ENCODE data around the gene ZNF565. TPM values are rescaled to one million over a fixed set of nuclear protein-coding genes. Genes with fewer than 3 reads are reported as not detected.

Gene ZNF565
- total and polyA plus RNA-seq, 2 of the 13 experiments (the other 11 are each of a cell fraction or from before 2014, with no cell fraction given): 1.8 to 5.2 TPM

- TF ChIP-seq HIC2 (CRISPR knock-in tag; IDR thresholded peaks at IDR 0.05; ENCODE audit: low read depth) (no peak), FOXJ3 (CRISPR knock-in tag; IDR thresholded peaks at IDR 0.05; ENCODE audit: borderline replicate concordance) (no peak), ZNF331 (CRISPR knock-in tag; IDR thresholded peaks at IDR 0.05) (no peak), ZEB1 (IDR thresholded peaks at IDR 0.05; ENCODE audit: insufficient replicate concordance, low read depth) (no peak), TSC22D2 (CRISPR knock-in tag; IDR thresholded peaks at IDR 0.05; ENCODE audit: borderline replicate concordance) (no peak), IKZF5 (CRISPR knock-in tag; IDR thresholded peaks at IDR 0.05) (no peak)
Measured at GRCh38 chr19:36152352-36153091, 61.9 kb downstream of the ZNF565 start, which contains the start of gene COX7A1 (continued).

- no peak for ATAC-seq
- POLR2A ChIA-PET: no interaction called here
- intact Hi-C loops (cut with micrococcal nuclease; ENCODE audit: unreplicated experiment): no loop called here
Measured at GRCh38 chr19:36152019-36152351, 62.5 kb downstream of the ZNF565 start.

More at GRCh38 chr19:36152019-36152351, 62.5 kb downstream of the ZNF565 start:
- H3K9ac ChIP-seq (ENCODE audit: insufficient read depth, low read depth, low read length): no peak overlapping the region
- H3K27ac ChIP-seq (ENCODE audit: extremely low read length, insufficient read depth, low read length): no peak overlapping the region
- no peaks in the 10 kb centered on the region for H3K79me2 ChIP-seq (ENCODE audit: insufficient read depth, low read length)
- FAIRE-seq (no peak), DNase-seq (ENCODE audit: low spot score) (no peak)
- no peaks in the 10 kb centered on the region for H3K4me1 ChIP-seq (ENCODE audit: insufficient read depth, low read length)
- no peak for TF ChIP-seq ZBTB2 (CRISPR knock-in tag; IDR thresholded peaks at IDR 0.05; ENCODE audit: low read depth)
- TF ChIP-seq GLMP (CRISPR knock-in tag; IDR thresholded peaks at IDR 0.05; ENCODE audit: borderline replicate concordance): no peak
- no peak for TF ChIP-seq KAT2B (IDR thresholded peaks at IDR 0.05; ENCODE audit: borderline replicate concordance, low read depth, low read length)
- no peak for TF ChIP-seq HHEX (CRISPR knock-in tag; IDR thresholded peaks at IDR 0.05)
- no peak for TF ChIP-seq NFIC (IDR thresholded peaks at IDR 0.05; ENCODE audit: low read length)
- no peak for TF ChIP-seq ZNF296 (CRISPR knock-in tag; conservative IDR thresholded peaks at IDR 0.05)
- TF ChIP-seq ETV5 (CRISPR knock-in tag; IDR thresholded peaks at IDR 0.05; ENCODE audit: borderline replicate concordance): no peak
- TF ChIP-seq ELF1 (CRISPR knock-in tag; IDR thresholded peaks at IDR 0.05): no peak
- no peak for TF ChIP-seq ZNF550 (CRISPR knock-in tag; IDR thresholded peaks at IDR 0.05; ENCODE audit: borderline replicate concordance)
- no peak for TF ChIP-seq HIVEP1 (CRISPR knock-in tag; IDR thresholded peaks at IDR 0.05)
- TF ChIP-seq HDAC1 (CRISPR knock-in tag; IDR thresholded peaks at IDR 0.05): no peak
- no peak for TF ChIP-seq CC2D1A (CRISPR knock-in tag; IDR thresholded peaks at IDR 0.05)
- no peak for TF ChIP-seq DR1 (CRISPR knock-in tag; IDR thresholded peaks at IDR 0.05)
- no peak for TF ChIP-seq ZNF776 (CRISPR knock-in tag; IDR thresholded peaks at IDR 0.05)
- H3K36me3 ChIP-seq (replicated peaks in 1 of 2; ENCODE audit: control insufficient read depth in 1 of 2, insufficient read depth in 2 of 2, low read length in 2 of 2): peaks cover 15 to 33% of the 10 kb centered on the region in 2 experiments; a peak in 4 of 5 replicates
- no peak overlapping the region for H2AFZ ChIP-seq (ENCODE audit: low read length)
- in situ Hi-C loops (cut with HindIII; ENCODE audit: extremely low pct_ligation_motif_present, low pct_unique_long_range_greater_than_20kb): no loop called here
- no peak overlapping the region for H3K4me3 ChIP-seq (replicated peaks in 1 of 3; ENCODE audit: insufficient read depth in 1 of 3, low read depth in 2 of 3, low read length in 3 of 3)
- no peaks in the 10 kb centered on the region for H3K9me3 ChIP-seq (ENCODE audit: low read length)
- no peaks in the 10 kb centered on the region for H4K20me1 ChIP-seq (ENCODE audit: insufficient read depth, low read length)
- BruUV-seq (replicated peaks): no TSS peak
- CTCF ChIA-PET (ENCODE audit: low intra/inter-chr PET ratio, low total read pairs): no interaction called here
- H3K4me2 ChIP-seq (ENCODE audit: low read depth, low read length): no peak overlapping the region
- H3K27me3 ChIP-seq (ENCODE audit: control insufficient read depth in 1 of 2, insufficient read depth in 2 of 2, low read length in 2 of 2): no peaks in the 10 kb centered on the region
- WGBS (ENCODE audit: low lambda C conversion rate): 98% methylated on average over 7 of the region's 16 CpGs

All from HepG2 (cell line).